Endothelial cell of umbilical vein (primary cell): Measurements from ENCODE around the gene DLEC1. TPM values are rescaled to one million over a fixed set of nuclear protein-coding genes. Genes with fewer than 3 reads are reported as not detected.

ENCODE experiments used
- BruUV-seq: library from RNA; stranded (reverse); fragments of 400-500 nt; replicated peaks from 2 replicates; lab custom pipeline; 2021; lab: Mats Ljungman, UMichigan
- CTCF ChIA-PET: fragments of 300-600, 350-600 bp; sonication (Branson Sonifier 250); formaldehyde crosslinking; loops from one replicate; lab custom pipeline; 2021; ENCODE audit warnings: antibody characterized with exemption, inconsistent platforms; lab: Charles Lee
- POLR2A ChIA-PET: fragments of 300-600, 350-600 bp; sonication (Branson Sonifier 250); formaldehyde crosslinking; loops from one replicate; lab custom pipeline; 2021; ENCODE audit warnings: antibody characterized with exemption, inconsistent platforms; lab: Charles Lee
- DNase-seq: peaks from one replicate; pipeline ENCODE4 v3.0.0-alpha.2; 2011; ENCODE audit warnings: low read depth, low spot score
- FAIRE-seq: peaks from 2 replicates; lab custom pipeline; 2011; peaks lifted over from hg19 to GRCh38; lab: Jason Lieb, UNC
- H2AFZ ChIP-seq: 2 replicates; pipeline ENCODE4 v1.6.0; 2012; ENCODE audit warnings: low read depth, low read length, control low read depth, inconsistent platforms
- H3K27ac ChIP-seq: 2 replicates; pipeline ENCODE4 v1.5.1; 2011; ENCODE audit warnings: low read depth, mild to moderate bottlenecking, control low read depth, low read length, moderate library complexity; ENCODE audit not compliant: insufficient read depth
- H3K27me3 ChIP-seq, 2 experiments: 2 replicates each; pipeline versions ENCODE4 v1.6.0 to v1.6.1; 2011; ENCODE audit warnings: low read length in 2 of 2, mixed read lengths in 1 of 2; ENCODE audit not compliant: control insufficient read depth in 2 of 2, insufficient read depth in 2 of 2
- H3K36me3 ChIP-seq, 2 experiments: 2 replicates in 1 of 2; 3 replicates in 1 of 2; pipeline ENCODE4 v1.5.1; 2011; ENCODE audit warnings: low read length in 2 of 2, mild to moderate bottlenecking in 1 of 2, moderate library complexity in 1 of 2; ENCODE audit not compliant: control insufficient read depth in 2 of 2, insufficient read depth in 2 of 2; ENCODE audit errors: extremely low read depth in 1 of 2
- H3K4me1 ChIP-seq: 3 replicates; pipeline ENCODE4 v1.5.1; 2011; ENCODE audit warnings: mild to moderate bottlenecking, low read length; ENCODE audit not compliant: control insufficient read depth, insufficient read depth; ENCODE audit errors: extremely low read depth
- H3K4me2 ChIP-seq: 2 replicates; pipeline ENCODE4 v1.6.1; 2011; ENCODE audit warnings: low read length, control low read depth, mixed read lengths; ENCODE audit not compliant: insufficient read depth
- H3K4me3 ChIP-seq, 3 experiments: fragments of 200-600 bp in 1 of 3; sonication (generic), shearing (Covaris generic) in 1 of 3; replicated peaks in 1 of 3; 2 replicates each; pipeline ENCODE4 v1.5.1; 2011 to 2016; ENCODE audit warnings: control low read depth in 3 of 3, low read length in 3 of 3, mild to moderate bottlenecking in 2 of 3, inconsistent platforms in 1 of 3, low read depth in 1 of 3, moderate library complexity in 1 of 3; ENCODE audit not compliant: insufficient read depth in 1 of 3
- H3K79me2 ChIP-seq: 2 replicates; pipeline ENCODE4 v1.6.0; 2012; ENCODE audit warnings: low read length, inconsistent platforms; ENCODE audit not compliant: control insufficient read depth, insufficient read depth
- H3K9ac ChIP-seq: replicated peaks from 2 replicates; pipeline ENCODE3; 2011; ENCODE audit warnings: low read length, control low read depth; ENCODE audit not compliant: insufficient read depth; ENCODE audit errors: extremely low read depth
- H3K9me1 ChIP-seq: replicated peaks from 3 replicates; pipeline ENCODE4 v1.6.0; 2011; ENCODE audit warnings: mild to moderate bottlenecking, low read length; ENCODE audit not compliant: control insufficient read depth, insufficient read depth; ENCODE audit errors: extremely low read depth
- H3K9me3 ChIP-seq: replicated peaks from 2 replicates; pipeline ENCODE4 v1.5.1; 2012; ENCODE audit warnings: low read length, inconsistent platforms; ENCODE audit not compliant: control insufficient read depth, insufficient read depth
- H4K20me1 ChIP-seq: replicated peaks from 2 replicates; pipeline ENCODE3; 2011; ENCODE audit warnings: mild to moderate bottlenecking, low read length; ENCODE audit not compliant: control insufficient read depth, insufficient read depth; ENCODE audit errors: extremely low read depth
- EZH2 ChIP-seq: IDR thresholded peaks from 2 replicates; pipeline ENCODE4 v1.6.1; 2012; ENCODE audit warnings: borderline replicate concordance, low read depth, mild to moderate bottlenecking, moderate library complexity, low read length, inconsistent platforms; ENCODE audit not compliant: severe bottlenecking
- FOS ChIP-seq: IDR thresholded peaks from 2 replicates; pipeline ENCODE4 v1.6.1; 2011; ENCODE audit warnings: mild to moderate bottlenecking, low read length, moderate library complexity, borderline replicate concordance; ENCODE audit not compliant: insufficient read depth
- GATA2 ChIP-seq: IDR thresholded peaks from 2 replicates; pipeline ENCODE4 v1.7.0; 2011; ENCODE audit warnings: low read depth, mild to moderate bottlenecking, moderate library complexity, mixed read lengths, low read length; ENCODE audit not compliant: insufficient read length, insufficient read depth
- JUN ChIP-seq: IDR thresholded peaks from 2 replicates; pipeline ENCODE4 v1.6.1; 2011; ENCODE audit warnings: borderline replicate concordance, low read depth; ENCODE audit not compliant: insufficient read length, insufficient read depth
- MYC ChIP-seq: IDR thresholded peaks from one replicate; pipeline ENCODE4 v1.6.1; 2011; ENCODE audit warnings: mild to moderate bottlenecking, low read depth, low read length
- POLR2A ChIP-seq: IDR thresholded peaks from 2 replicates; pipeline ENCODE4 v1.6.1; 2012; ENCODE audit warnings: low read depth, mild to moderate bottlenecking, control low read depth, low read length
- POLR2AphosphoS5 ChIP-seq: IDR thresholded peaks from 2 replicates; pipeline ENCODE4 v1.6.1; 2012; ENCODE audit warnings: low read depth, mild to moderate bottlenecking, control low read depth, low read length, moderate library complexity; ENCODE audit not compliant: insufficient read depth
- dilution Hi-C: fragments of 300-500 bp; cut with MboI; formaldehyde crosslinking; loops from one replicate; pipeline ENCODE4 v1.15.0; 2019; ENCODE audit warnings: low sequenced_read_pairs; ENCODE audit not compliant: extremely low pct_ligation_motif_present
- intact Hi-C: fragments of 100-400 bp; cut with micrococcal nuclease; formaldehyde crosslinking; loops from one replicate; pipeline ENCODE4 v1.10.0; 2022
- polyA plus RNA-seq, 4 experiments: library from polyadenylated mRNA; depleted of rRNA in 3 of 4; stranded (reverse) in 3 of 4; unstranded in 1 of 4; fragments of >200 nt; gene quantifications; 2 replicates each; pipeline versions ENCODE4 v1.2.1 to v1.2.3, GENCODE V29; 2011 to 2012; ENCODE audit warnings: missing spikeins in 1 of 4
- total RNA-seq: library from RNA; stranded (reverse); gene quantifications from 2 replicates; pipeline ENCODE4 v1.2.3, GENCODE V29; 2021
- TF ChIP-seq, protein P1 (sequence below): IDR thresholded peaks from 2 replicates; pipeline ENCODE4 v1.6.1; 2011; ENCODE audit not compliant: insufficient read depth, insufficient read length
- TF ChIP-seq, protein P2 (sequence below), 2 donors: IDR thresholded peaks; 1 replicate in 1 of 2; 2 replicates in 1 of 2; pipeline ENCODE4 v1.5.1; 2011; ENCODE audit warnings: low read length in 2 of 2, mild to moderate bottlenecking in 2 of 2, moderate library complexity in 2 of 2, control low read depth in 1 of 2, inconsistent platforms in 1 of 2, low read depth in 1 of 2; ENCODE audit not compliant: insufficient read depth in 1 of 2; ENCODE audit errors: extremely low read depth in 1 of 2

DLEC1 gene
- total and polyA plus RNA-seq, 2 donors (not counting 3 experiments of a cell fraction or from before 2014, with no cell fraction given): not detected

DNA sequence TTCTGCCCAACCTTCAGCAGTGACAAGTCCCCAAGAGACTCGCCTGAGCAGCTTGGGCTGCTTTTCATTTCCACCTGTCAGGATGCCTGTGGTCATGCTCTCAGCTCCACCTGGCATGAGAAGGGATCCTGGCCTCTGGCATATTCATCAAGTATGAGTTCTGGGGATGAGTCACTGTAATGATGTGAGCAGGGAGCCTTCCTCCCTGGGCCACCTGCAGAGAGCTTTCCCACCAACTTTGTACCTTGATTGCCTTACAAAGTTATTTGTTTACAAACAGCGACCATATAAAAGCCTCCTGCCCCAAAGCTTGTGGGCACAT lies 102.9 kb downstream of the DLEC1 start:
- FAIRE-seq (no peak), DNase-seq (no peak)
- no peak overlapping the region for H3K4me3 ChIP-seq
- ChIA-PET CTCF (interaction anchor here (0.8 to 1.1 kb wide), 4 partner anchors 13 to 205 kb away, joined by 3 to 4 read pairs (median 3); partner anchors contain the start of genes OXSR1 and XYLB), POLR2A (no interaction called here)
- intact Hi-C loops: no loop called here
- H3K9ac ChIP-seq: no peak overlapping the region
- BruUV-seq: no TSS peak
- peaks cover 0 to 14% of the 10 kb centered on the region in 2 experiments for H3K36me3 ChIP-seq
- no peaks in the 10 kb centered on the region for H3K9me3 ChIP-seq
- TF ChIP-seq JUN (no peak), MYC (no peak), POLR2AphosphoS5 (no peak), POLR2A (no peak), FOS (no peak), EZH2 (no peak), GATA2 (no peak)
- TF ChIP-seq, protein P1, sequence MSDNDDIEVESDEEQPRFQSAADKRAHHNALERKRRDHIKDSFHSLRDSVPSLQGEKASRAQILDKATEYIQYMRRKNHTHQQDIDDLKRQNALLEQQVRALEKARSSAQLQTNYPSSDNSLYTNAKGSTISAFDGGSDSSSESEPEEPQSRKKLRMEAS: no peak
- TF ChIP-seq, protein P2, sequence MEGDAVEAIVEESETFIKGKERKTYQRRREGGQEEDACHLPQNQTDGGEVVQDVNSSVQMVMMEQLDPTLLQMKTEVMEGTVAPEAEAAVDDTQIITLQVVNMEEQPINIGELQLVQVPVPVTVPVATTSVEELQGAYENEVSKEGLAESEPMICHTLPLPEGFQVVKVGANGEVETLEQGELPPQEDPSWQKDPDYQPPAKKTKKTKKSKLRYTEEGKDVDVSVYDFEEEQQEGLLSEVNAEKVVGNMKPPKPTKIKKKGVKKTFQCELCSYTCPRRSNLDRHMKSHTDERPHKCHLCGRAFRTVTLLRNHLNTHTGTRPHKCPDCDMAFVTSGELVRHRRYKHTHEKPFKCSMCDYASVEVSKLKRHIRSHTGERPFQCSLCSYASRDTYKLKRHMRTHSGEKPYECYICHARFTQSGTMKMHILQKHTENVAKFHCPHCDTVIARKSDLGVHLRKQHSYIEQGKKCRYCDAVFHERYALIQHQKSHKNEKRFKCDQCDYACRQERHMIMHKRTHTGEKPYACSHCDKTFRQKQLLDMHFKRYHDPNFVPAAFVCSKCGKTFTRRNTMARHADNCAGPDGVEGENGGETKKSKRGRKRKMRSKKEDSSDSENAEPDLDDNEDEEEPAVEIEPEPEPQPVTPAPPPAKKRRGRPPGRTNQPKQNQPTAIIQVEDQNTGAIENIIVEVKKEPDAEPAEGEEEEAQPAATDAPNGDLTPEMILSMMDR (IDR thresholded peaks at IDR 0.05; ENCODE audit: extremely low read depth in 1 of 2, insufficient read depth in 1 of 2, low read depth in 1 of 2, low read length in 2 of 2): no peak
- no peak overlapping the region for H3K27ac ChIP-seq
- dilution Hi-C loops: no loop called here
- no peaks in the 10 kb centered on the region for H4K20me1 ChIP-seq
- H3K4me1 ChIP-seq: peaks cover 20% of the 10 kb centered on the region
- no peaks in the 10 kb centered on the region for H3K79me2 ChIP-seq
- H3K4me2 ChIP-seq: no peak overlapping the region
- no peaks in the 10 kb centered on the region for H3K9me1 ChIP-seq
- H3K27me3 ChIP-seq: peaks cover 3 to 10% of the 10 kb centered on the region in 2 experiments
- H2AFZ ChIP-seq: no peak overlapping the region
